Activated T-helper 9 cell treated with anti-CD3 and anti-CD28 coated beads, Interleukin-2, amount 50 U/mL, for 16 hours (primary cell): ENCODE measurements around the gene KIAA1549.
"Not testable (repeated sequence)": the region's sequence is repeated elsewhere in the genome, so short reads cannot be mapped to it uniquely, and the experiment has no call there.

ENCODE experiments used
- DNase-seq: peaks from one replicate; pipeline ENCODE4 v3.0.0-alpha.2; 2020; ENCODE audit warnings: low read depth

Gene KIAA1549

DNA sequence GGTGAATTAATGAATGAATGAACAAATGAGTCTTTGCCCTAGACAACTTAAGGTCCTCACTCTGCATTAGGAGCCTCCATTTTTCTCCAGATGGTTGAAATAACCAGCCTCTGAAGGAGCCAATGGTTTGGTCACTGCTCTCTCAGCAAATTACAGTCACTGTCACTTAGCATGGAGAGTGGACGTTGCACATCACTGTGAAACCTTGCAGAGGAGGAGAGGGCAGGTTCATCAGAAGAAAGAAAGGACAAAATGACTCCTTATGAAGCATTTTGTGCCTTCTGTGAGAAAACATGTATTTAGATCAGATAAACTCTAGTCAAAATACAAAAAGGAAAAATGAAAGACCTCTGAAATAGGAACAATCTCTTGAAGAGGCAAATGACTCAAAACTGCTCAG, 176.6 kb downstream of the KIAA1549 start:
- no peak for DNase-seq

DNA sequence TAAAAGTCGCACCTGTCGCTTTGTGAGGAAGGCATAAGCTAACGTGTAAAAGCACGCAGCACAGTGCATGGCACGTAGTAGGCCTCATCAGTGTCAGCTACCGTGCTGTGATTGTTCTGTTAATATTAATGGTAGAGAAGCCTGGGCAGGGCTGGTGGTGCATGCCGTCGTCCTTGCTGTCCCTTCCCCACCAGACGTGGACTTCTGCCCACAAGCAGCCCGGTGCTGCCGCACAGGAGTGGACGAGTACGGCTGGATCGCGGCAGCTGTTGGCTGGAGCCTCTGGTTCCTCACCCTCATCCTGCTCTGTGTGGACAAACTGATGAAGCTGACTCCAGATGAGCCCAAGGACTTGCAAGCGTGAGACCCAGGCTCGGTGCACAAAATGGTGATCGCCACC, 178.5 kb downstream of the KIAA1549 start:
- DNase-seq = no peak

DNA sequence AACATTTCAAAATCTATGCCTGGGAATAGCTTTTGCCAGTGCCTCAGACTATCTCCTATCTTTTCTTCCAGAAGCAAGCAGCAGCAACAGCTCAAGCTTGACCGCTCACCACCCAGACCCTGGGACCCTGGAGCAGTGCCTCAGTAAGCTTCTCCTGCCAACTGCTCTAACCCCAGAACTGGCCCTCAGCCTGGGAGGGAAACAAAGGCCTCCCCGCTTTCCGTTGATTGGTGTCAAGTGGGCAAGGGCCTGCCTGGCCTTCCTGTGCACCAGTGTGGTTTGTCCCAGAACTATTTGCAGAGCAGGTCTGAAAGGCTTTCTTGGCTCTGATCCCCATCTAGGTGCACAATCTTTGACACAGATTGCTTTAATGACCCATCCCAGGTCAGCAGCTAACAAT, 179.9 kb downstream of the KIAA1549 start:
- no peak for DNase-seq

DNA sequence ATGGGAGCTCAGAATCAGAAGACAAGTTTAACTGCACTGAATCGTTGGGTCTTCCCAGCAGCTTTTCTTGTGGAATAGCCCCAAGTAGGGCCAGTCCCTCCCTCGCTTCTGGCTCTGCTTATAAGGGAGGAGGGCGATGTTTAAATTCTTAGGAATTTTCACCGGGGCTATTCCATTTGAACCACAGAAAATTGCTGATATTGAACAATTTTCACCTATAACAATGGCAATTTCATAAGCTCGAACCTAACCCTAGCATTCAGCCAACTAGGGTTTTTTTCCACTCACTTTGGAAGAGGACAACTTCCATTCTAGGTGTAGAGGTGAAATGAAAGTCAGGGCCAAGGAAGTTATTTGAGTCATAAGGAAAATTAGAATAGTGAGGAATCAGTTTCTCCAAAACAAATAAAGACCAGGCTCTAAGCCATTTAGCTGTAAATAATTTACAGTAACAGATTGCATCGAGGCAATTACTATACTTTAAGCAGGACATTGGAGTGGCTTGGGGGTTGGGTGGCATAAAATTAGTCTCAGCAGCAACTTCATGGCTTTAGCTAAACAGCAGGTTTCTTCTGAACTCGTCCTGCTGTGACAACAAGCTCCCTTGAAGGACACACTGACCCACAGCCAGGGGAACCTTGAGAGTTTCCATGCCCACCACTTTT, 181.7 kb downstream of the KIAA1549 start:
- DNase-seq = no peak

DNA sequence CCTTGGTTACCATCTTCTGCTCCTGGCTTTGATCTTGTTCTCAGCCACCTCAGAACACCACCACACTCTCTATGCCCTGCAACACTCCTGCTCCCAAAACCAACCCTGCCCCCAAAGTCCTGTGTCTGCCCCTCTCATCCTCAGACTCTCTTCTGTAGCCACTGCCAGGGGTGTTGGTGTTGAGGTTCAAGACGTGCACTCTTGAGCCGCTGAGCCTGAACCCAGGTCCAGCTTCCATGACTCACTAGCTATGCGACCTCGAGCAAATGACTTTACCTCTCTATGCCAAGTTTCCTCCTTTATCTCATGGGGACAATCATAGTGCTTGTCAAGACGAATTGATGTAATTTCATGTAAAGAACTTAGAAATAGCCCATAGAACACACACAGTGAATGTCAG, 182.4 kb downstream of the KIAA1549 start:
- DNase-seq = no peak

DNA sequence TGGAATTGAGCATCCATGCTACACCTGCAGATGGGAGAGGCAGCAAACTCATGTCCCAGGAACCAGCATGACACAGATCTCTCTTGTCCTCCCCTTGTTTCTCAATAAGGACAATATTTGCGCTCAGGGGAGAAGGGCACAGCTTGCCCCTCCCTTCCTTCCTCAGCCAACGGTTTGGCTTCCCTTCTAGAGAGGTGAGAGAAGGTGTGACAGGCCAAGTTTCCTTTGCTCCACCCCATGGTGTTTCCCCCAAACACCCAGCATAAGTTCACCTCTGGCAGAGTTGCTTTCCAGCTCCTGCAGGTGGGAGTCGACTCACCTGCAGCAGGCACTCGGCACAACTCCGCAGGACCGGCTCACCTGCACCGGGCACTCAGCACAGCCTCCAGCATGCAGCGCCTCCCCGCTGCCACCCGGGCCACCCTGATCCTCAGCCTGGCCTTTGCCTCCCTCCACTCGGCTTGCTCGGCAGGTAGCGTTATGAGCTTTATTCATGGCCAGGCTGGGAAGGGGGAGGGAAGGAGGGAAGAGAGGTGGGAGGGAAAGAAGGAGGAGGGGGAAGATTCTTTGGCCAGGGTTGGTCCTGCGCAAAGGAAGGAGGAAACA, 183.4 kb downstream of the KIAA1549 start, which contains the start of the genes ATP6V0A4 and TMEM213:
TSS of gene ATP6V0A4 (minus strand) at position 482 of the 606 bp plus-strand sequence. CDS start 26,949 bp downstream, outside the sequence.
TSS of gene TMEM213 (plus strand) at position 280 of the 606 bp plus-strand sequence. CDS start at position 391, 111 bp downstream.
- no peak for DNase-seq

DNA sequence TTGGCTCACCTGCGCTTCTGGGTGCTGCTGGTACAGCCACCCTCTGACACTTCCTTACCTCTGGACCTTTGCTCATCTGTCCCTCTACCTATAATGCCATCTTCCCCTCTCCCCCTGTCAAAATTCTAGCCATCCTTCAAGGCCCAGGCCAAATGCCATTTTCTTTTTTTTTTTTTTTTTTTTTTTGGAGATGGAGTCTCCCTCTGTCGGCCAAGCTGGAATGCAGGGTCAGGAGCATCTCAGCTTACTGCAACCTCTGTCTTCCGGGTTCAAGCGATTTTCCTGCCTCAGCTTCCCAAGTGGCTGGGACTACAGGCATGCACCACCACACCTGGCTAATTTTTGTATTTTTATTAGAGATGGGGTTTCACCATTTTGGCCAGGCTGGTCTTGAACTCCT, 184.1 kb downstream of the KIAA1549 start:
- DNase-seq = not testable (repeated sequence)

DNA sequence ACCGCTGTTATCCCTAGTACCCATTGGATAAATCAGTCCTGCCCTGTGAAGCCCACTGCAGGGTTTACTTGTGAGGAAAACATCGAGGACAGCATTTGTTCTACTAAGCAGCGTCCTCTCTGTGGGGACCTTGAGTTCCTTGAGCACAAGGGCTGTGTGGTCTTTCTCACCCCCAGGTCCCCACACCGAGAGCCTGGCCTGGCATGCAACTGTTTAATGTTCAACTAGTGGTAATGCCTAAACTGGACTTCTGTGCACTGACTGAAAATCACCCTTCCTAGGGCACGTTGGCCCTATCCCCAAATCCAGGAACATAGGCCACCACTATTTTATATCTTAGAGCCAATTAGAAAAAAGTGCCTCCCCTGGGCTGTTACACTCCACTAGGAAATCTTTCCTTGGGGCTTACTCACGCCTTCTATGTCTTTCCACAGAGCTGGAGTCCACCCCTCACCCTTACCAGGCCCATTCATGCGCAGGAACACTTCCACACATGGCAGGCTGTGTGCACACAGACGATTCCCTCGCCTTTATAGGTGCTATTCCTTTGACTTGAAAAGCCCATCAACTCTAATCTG, 185.1 kb downstream of the KIAA1549 start:
- DNase-seq = no peak

DNA sequence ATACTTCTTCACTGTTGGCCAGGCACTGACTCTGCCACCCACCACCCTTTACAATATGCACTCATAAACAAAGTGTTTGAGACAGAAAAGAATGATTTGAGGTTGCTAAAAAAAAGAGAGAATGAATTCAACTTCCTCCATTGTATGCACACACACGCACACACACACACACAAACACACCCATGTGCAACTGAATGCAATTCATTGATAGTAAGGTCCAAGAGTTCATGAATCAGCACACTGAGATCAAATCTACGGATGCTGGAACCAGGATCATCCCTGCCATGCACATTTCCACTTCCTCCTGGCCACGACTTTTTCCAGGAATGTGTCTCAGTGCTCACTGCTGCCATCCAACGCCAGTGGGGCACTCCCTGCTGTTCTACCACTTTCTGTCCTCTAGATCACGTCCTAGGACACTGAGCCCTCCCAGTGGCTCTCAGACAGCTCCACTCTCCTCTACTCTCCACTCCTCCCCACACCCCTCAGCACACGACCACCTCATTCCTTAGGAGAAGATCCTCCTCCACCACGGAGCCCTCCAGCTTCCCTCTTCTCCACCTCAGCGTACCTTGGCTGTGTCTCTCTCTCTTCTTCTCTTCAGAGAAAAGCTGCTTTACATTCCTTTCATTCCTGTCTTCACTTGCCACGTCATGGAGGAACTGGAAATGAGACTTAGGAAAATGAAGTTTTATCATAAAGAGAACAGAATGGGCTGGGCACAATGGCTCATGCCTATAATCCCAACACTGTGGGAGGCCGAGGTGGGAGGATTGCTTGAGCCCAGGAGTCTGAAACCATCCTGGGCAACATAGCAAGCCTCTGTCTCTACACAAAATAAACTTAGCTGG, 195.4 kb downstream of the KIAA1549 start:
- DNase-seq = no peak

DNA sequence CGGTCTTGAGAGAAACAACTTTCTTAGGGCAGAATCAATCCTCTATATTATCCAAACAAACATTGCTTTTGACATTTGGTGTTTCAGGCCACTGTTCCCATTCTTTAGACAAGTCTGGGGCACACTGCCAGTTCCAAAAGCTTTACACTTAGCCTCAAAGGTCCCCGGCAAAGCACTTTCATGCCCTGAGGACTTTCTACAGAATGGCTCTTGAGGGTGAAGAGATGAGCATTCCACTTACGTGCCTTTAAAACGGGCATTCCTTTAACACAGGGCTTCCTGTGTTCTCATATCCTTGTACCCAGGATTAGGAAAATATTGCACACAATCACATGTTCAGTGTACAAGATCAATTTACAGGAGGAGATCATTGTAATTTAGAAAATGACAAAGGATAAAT, 196.5 kb downstream of the KIAA1549 start:
- DNase-seq = no peak
